ENCODE data around the gene CFAP20DC.

DNA sequence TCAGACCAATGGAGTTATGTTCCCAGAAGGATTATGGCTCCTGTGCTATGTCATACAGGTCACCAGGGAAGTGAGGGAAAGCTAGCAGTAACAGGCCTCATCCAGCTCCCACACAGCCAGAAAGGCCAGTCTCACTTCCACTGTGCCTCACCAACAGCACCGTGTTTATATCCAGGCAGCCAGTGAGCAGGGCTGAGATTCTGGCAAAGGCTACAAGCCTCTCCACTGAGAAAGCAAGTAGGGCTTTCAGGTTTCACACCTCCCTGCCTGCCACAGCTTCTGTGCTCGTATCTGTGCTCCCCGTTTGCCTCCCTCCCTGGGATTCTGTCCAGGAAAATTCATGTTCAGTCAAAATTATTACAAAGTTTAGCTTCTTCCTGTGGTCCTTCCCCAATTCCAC is 14.9 kb upstream of the CFAP20DC start:
- TF ChIP-seq, protein P1, sequence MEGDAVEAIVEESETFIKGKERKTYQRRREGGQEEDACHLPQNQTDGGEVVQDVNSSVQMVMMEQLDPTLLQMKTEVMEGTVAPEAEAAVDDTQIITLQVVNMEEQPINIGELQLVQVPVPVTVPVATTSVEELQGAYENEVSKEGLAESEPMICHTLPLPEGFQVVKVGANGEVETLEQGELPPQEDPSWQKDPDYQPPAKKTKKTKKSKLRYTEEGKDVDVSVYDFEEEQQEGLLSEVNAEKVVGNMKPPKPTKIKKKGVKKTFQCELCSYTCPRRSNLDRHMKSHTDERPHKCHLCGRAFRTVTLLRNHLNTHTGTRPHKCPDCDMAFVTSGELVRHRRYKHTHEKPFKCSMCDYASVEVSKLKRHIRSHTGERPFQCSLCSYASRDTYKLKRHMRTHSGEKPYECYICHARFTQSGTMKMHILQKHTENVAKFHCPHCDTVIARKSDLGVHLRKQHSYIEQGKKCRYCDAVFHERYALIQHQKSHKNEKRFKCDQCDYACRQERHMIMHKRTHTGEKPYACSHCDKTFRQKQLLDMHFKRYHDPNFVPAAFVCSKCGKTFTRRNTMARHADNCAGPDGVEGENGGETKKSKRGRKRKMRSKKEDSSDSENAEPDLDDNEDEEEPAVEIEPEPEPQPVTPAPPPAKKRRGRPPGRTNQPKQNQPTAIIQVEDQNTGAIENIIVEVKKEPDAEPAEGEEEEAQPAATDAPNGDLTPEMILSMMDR (IDR thresholded peaks at IDR 0.05; ENCODE audit: low read depth, low read length) = no peak
- no peak for TF ChIP-seq POLR2A (IDR thresholded peaks at IDR 0.05; ENCODE audit: extremely low read depth, insufficient read length)
